Measurements from ENCODE around the gene KIAA1191. TPM values are rescaled to one million over a fixed set of nuclear protein-coding genes. Genes with fewer than 3 reads are reported as not detected.
A peak's percentile ranks its signal among the peaks of the same experiment; 100 is the strongest.

Gene KIAA1191
- total RNA-seq, 1 donor: 61.9 TPM

GRCh38 chr5:176388444-176389134, 27.0 kb upstream of the KIAA1191 start, which contains the start of the genes HIGD2A and NOP16:
TSS of gene HIGD2A (plus strand) at chr5:176388751. CDS start at chr5:176388820, 69 bp downstream.
TSS of gene NOP16 (minus strand) at chr5:176388598. CDS start at chr5:176388539, 59 bp downstream.
- H3K9me3 ChIP-seq (ENCODE audit: low read depth, low read length): no peaks in the 10 kb centered on the region
- H3K27me3 ChIP-seq (ENCODE audit: insufficient read depth, low read length): no peaks in the 10 kb centered on the region
- peak within 1 kb of the TSS; percentile 83 for H3K27ac ChIP-seq (ENCODE audit: low read depth, low read length)
- H3K79me2 ChIP-seq (ENCODE audit: insufficient read depth, low read length): peaks cover 39% of the 10 kb centered on the region
- peaks cover 13% of the 10 kb centered on the region for H4K20me1 ChIP-seq (ENCODE audit: insufficient read depth, low read length)
- H3K36me3 ChIP-seq (ENCODE audit: insufficient read depth, low read length): peaks cover 41% of the 10 kb centered on the region
- DNase-seq (ENCODE audit: insufficient read length, low spot score, missing footprints): peak; percentile 99
- H3K4me1 ChIP-seq (ENCODE audit: insufficient read depth, low read length): peaks cover 18% of the 10 kb centered on the region
- H3K4me2 ChIP-seq (ENCODE audit: insufficient read depth, low read length): peak within 1 kb of the TSS; percentile 94
- H3K4me3 ChIP-seq (ENCODE audit: insufficient read depth, low read length): peak within 1 kb of the TSS; percentile 90
- TF ChIP-seq CTCF (IDR thresholded peaks at IDR 0.05; ENCODE audit: extremely low read depth, low read depth, low read length): no peak
- H2AFZ ChIP-seq (ENCODE audit: low read length): peak within 1 kb of the TSS; percentile 97

DNA sequence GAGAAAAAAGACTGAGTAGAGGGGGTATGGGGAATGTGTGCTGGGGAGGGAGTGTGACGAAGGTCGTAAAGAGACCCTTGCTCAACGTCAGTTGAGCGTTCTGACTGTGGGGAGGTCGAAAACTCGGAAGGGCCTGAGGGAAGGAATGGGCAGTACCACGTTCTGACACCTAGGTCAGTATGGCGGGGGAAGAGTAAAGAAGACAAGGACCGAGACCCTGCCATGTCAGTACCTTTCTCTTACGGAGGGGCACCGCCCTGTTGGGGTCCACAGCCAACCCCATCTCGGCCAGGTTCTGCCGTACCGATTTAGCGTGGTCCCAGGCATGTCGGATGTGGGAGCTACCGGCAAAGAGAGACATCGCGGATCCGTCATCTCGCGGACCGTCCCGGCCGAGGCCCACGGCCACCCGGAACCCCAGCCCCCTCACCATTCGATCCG, 26.5 kb upstream of the KIAA1191 start:
- peak overlapping the region; percentile 90 for H3K4me3 ChIP-seq (ENCODE audit: insufficient read depth, low read length)
- peaks cover 39% of the 10 kb centered on the region for H3K79me2 ChIP-seq (ENCODE audit: insufficient read depth, low read length)
- peak overlapping the region; percentile 94 for H3K4me2 ChIP-seq (ENCODE audit: insufficient read depth, low read length)
- H3K36me3 ChIP-seq (ENCODE audit: insufficient read depth, low read length): peaks cover 39% of the 10 kb centered on the region
- DNase-seq (ENCODE audit: insufficient read length, low spot score, missing footprints): no peak
- TF ChIP-seq CTCF (IDR thresholded peaks at IDR 0.05; ENCODE audit: extremely low read depth, low read depth, low read length): no peak
- peak overlapping the region; percentile 83 for H3K27ac ChIP-seq (ENCODE audit: low read depth, low read length)
- no peaks in the 10 kb centered on the region for H3K9me3 ChIP-seq (ENCODE audit: low read depth, low read length)
- H3K27me3 ChIP-seq (ENCODE audit: insufficient read depth, low read length): no peaks in the 10 kb centered on the region
- peaks cover 13% of the 10 kb centered on the region for H4K20me1 ChIP-seq (ENCODE audit: insufficient read depth, low read length)
- peaks cover 18% of the 10 kb centered on the region for H3K4me1 ChIP-seq (ENCODE audit: insufficient read depth, low read length)
- H2AFZ ChIP-seq (ENCODE audit: low read length): peak overlapping the region; percentile 97

DNA sequence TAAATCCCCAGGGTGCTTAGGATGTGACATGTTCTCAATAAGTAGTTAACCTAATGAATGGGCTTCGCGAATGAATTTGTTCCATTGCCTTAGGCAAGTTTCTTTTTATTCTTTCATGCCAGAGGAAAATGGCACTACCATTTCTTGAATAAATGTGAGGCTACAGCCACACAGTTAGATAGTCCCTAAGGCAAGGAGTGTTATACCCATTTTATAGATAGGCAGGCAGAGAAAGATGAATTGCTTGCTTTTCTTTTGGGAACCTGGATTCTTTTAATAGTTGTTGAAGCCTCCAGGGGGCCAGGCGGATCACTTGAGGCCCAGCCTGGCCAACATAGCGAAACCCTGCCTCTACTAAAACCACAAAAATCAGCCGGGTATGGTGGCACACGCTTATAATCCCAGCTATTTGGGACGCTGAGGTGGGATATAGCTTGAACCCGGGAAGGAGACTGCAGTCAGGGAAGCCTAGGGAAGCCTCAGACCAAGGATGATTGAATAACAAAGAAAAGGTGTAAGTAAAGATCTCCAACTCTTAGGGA, 25.9 kb upstream of the KIAA1191 start:
- Histone ChIP-seq H3K36me3 (ENCODE audit: insufficient read depth, low read length) (peaks cover 35% of the 10 kb centered on the region), H4K20me1 (ENCODE audit: insufficient read depth, low read length) (peaks cover 13% of the 10 kb centered on the region), H3K4me1 (ENCODE audit: insufficient read depth, low read length) (peaks cover 18% of the 10 kb centered on the region), H3K9me3 (ENCODE audit: low read depth, low read length) (no peaks in the 10 kb centered on the region), H3K27me3 (ENCODE audit: insufficient read depth, low read length) (no peaks in the 10 kb centered on the region), H2AFZ (ENCODE audit: low read length) (no peak overlapping the region), H3K4me3 (ENCODE audit: insufficient read depth, low read length) (peak overlapping the region; percentile 90), H3K27ac (ENCODE audit: low read depth, low read length) (peak overlapping the region; percentile 83), H3K4me2 (ENCODE audit: insufficient read depth, low read length) (peak overlapping the region; percentile 94), H3K79me2 (ENCODE audit: insufficient read depth, low read length) (peaks cover 39% of the 10 kb centered on the region)
- DNase-seq (ENCODE audit: insufficient read length, low spot score, missing footprints): no peak
- TF ChIP-seq CTCF (IDR thresholded peaks at IDR 0.05; ENCODE audit: extremely low read depth, low read depth, low read length): peak; percentile 10

GRCh38 chr5:176386491-176386890, 24.9 kb upstream of the KIAA1191 start:
- TF ChIP-seq CTCF (IDR thresholded peaks at IDR 0.05; ENCODE audit: extremely low read depth, low read depth, low read length): no peak

More at GRCh38 chr5:176386491-176386890, 24.9 kb upstream of the KIAA1191 start:
- Histone ChIP-seq H3K79me2 (ENCODE audit: insufficient read depth, low read length) (peaks cover 39% of the 10 kb centered on the region), H3K9me3 (ENCODE audit: low read depth, low read length) (no peaks in the 10 kb centered on the region), H3K27ac (ENCODE audit: low read depth, low read length) (no peak overlapping the region), H4K20me1 (ENCODE audit: insufficient read depth, low read length) (peaks cover 13% of the 10 kb centered on the region), H3K27me3 (ENCODE audit: insufficient read depth, low read length) (no peaks in the 10 kb centered on the region), H3K4me2 (ENCODE audit: insufficient read depth, low read length) (peak overlapping the region; percentile 94), H3K36me3 (ENCODE audit: insufficient read depth, low read length) (peaks cover 36% of the 10 kb centered on the region), H3K4me1 (ENCODE audit: insufficient read depth, low read length) (peaks cover 18% of the 10 kb centered on the region), H2AFZ (ENCODE audit: low read length) (no peak overlapping the region), H3K4me3 (ENCODE audit: insufficient read depth, low read length) (peak overlapping the region; percentile 19)
- DNase-seq (ENCODE audit: insufficient read length, low spot score, missing footprints): no peak
